Aorta (tissue), 5 donors: ENCODE data around the gene OR2A2. TPM values are rescaled to one million over a fixed set of nuclear protein-coding genes. Genes with fewer than 3 reads are reported as not detected.

Experiments
- ATAC-seq: fragments of 200-7000 bp; cut with Tn5 transposase; one replicate; pipeline ENCODE4 v1.9.1; 2022; ENCODE audit warnings: moderate library complexity; ENCODE audit not compliant: low FRiP score
- DNase-seq, 2 donors: peaks; one replicate each; pipeline ENCODE4 v3.0.0-alpha.2; 2020
- H3K27ac ChIP-seq, 2 donors: one replicate each; pipeline ENCODE4 v1.5.1; 2013; ENCODE audit warnings: low read length in 2 of 2, mild to moderate bottlenecking in 2 of 2, moderate library complexity in 2 of 2, control low read depth in 1 of 2, inconsistent platforms in 1 of 2, low read depth in 1 of 2
- H3K27me3 ChIP-seq, 2 donors: one replicate each; pipeline ENCODE4 v1.6.1; 2013; ENCODE audit warnings: control low read depth in 1 of 2, low read length in 1 of 2, mild to moderate bottlenecking in 1 of 2, moderate library complexity in 1 of 2; ENCODE audit not compliant: insufficient read depth in 2 of 2, control insufficient read depth in 1 of 2
- H3K36me3 ChIP-seq, 2 donors: one replicate each; pipeline ENCODE4 v1.6.1; 2013; ENCODE audit warnings: control low read depth in 1 of 2, low read length in 1 of 2, mild to moderate bottlenecking in 1 of 2; ENCODE audit not compliant: insufficient read depth in 2 of 2, control insufficient read depth in 1 of 2
- H3K4me1 ChIP-seq, 2 donors: one replicate each; pipeline ENCODE4 v1.6.1; 2013; ENCODE audit warnings: low read length in 2 of 2, control low read depth in 1 of 2, mild to moderate bottlenecking in 1 of 2, moderate library complexity in 1 of 2; ENCODE audit not compliant: insufficient read depth in 2 of 2, control insufficient read depth in 1 of 2
- H3K4me3 ChIP-seq, 2 donors: one replicate each; pipeline ENCODE4 v1.5.1; 2013; ENCODE audit warnings: low read length in 2 of 2, control low read depth in 1 of 2, mild to moderate bottlenecking in 1 of 2
- H3K9me3 ChIP-seq: one replicate; pipeline ENCODE4 v1.6.1; 2013; ENCODE audit warnings: mild to moderate bottlenecking, low read length; ENCODE audit not compliant: control insufficient read depth
- whole genome bisulfite sequencing, 2 donors: extraction: QIAGEN DNeasy Blood & Tissue Kit; methylation state at CpG; one replicate each; pipeline ENCODE4 v1.1.7; 2013; 5-methylcytosine and 5-hydroxymethylcytosine counted together
- intact Hi-C, 2 donors: fragments of 100-400 bp; cut with DNase I; formaldehyde crosslinking; loops; one replicate each; pipeline versions ENCODE4 v1.14.2 to v1.15.0; 2022
- polyA plus RNA-seq, 2 donors: library from polyadenylated mRNA; stranded (reverse); fragments of 200-250 nt; gene quantifications; one replicate each; pipeline ENCODE4 v1.2.3, GENCODE V29; 2013
- total RNA-seq, 2 donors: library from RNA; stranded (reverse); fragmentation: NEBNext Ultra II Directional; extraction: Animal tissue kit (Norgen Biotek cat#: 25700); gene quantifications; one replicate each; pipeline ENCODE4 v1.2.1, GENCODE V29; 2021
- donor health status: healthy with polysubstance abuse.
- donor health status: Bipolar disorder and iron deficiency.
- donor health status: DM: no; HTN: no; CAD: no.
- donor health status: DM: no; HTN: no; CAD: no.
- donor health status: DM: yes; HTN: yes; CAD: no.

The OR2A2 gene
- total and polyA plus RNA-seq, 4 donors: not detected

DNA sequence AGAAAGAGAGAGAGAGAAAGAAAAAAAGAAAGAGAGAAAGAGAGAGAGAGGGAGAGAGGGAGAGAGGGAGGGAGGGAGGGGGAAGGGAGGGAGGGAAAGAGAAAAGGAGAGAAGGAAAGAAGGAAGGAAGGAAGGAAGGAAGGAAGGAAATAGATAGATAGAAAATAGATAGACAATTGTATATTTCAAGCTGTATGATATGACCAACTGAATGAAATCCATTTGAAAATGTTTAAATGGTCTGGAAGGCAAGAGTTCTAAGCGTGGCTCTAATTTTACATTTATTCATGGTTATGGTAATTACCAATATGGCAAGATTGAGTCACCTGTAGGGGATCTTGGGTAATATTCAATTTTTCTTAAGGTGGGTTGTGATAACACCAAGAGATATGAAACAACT is 49.5 kb downstream of the OR2A2 start:
- intact Hi-C loops: no loop called here
- DNase-seq: no peak
- H3K9me3 ChIP-seq: no peaks in the 10 kb centered on the region
- H3K36me3 ChIP-seq: no peaks in the 10 kb centered on the region
- ATAC-seq: no peak
- H3K27me3 ChIP-seq: no peaks in the 10 kb centered on the region
- WGBS, 2 donors: 89 to 92% methylated on average over 1 of the region's 1 CpG
- H3K4me1 ChIP-seq: no peaks in the 10 kb centered on the region
- no peak overlapping the region for H3K4me3 ChIP-seq
- H3K27ac ChIP-seq: no peak overlapping the region

Other genes with a start within 250 kb of the OR2A2 start
- 10 to 100 TPM; 42.1 to 58.6 TPM for gene TCAF1, start 207.4 kb upstream of the OR2A2 start, total RNA-seq
- 10 to 100 TPM in 1 of 2 donors, 1 to 10 TPM in 1; 7.5 to 14.5 TPM for gene TCAF1, start 207.4 kb upstream of the OR2A2 start, polyA plus RNA-seq
- not detected for gene OR2F2, start 174.3 kb upstream of the OR2A2 start, total RNA-seq
- not detected for gene OR2F2, start 174.3 kb upstream of the OR2A2 start, polyA plus RNA-seq
- gene OR2F1, start 154.7 kb upstream of the OR2A2 start, total RNA-seq: not detected
- gene OR2F1, start 154.7 kb upstream of the OR2A2 start, polyA plus RNA-seq: not detected
- not detected for gene OR6B1, start 109.3 kb upstream of the OR2A2 start, total RNA-seq
- not detected for gene OR6B1, start 109.3 kb upstream of the OR2A2 start, polyA plus RNA-seq
- gene OR2A5, start 60.6 kb upstream of the OR2A2 start, total RNA-seq: not detected
- not detected for gene OR2A5, start 60.6 kb upstream of the OR2A2 start, polyA plus RNA-seq
- gene OR2A25, start 39.8 kb upstream of the OR2A2 start, total RNA-seq: not detected
- not detected for gene OR2A25, start 39.8 kb upstream of the OR2A2 start, polyA plus RNA-seq
- gene OR2A12, start 23.3 kb upstream of the OR2A2 start, total RNA-seq: not detected
- not detected for gene OR2A12, start 23.3 kb upstream of the OR2A2 start, polyA plus RNA-seq
- gene OR2A14, start 13.6 kb downstream of the OR2A2 start, total RNA-seq: not detected
- not detected for gene OR2A14, start 13.6 kb downstream of the OR2A2 start, polyA plus RNA-seq
- 1 to 10 TPM in 1 of 2 donors, not detected in 1; 4.3 TPM for gene CTAGE4, start 73.9 kb downstream of the OR2A2 start, total RNA-seq
- 1 to 10 TPM; 1.5 to 2.0 TPM for gene CTAGE4, start 73.9 kb downstream of the OR2A2 start, polyA plus RNA-seq
- gene ARHGEF35, start 86.2 kb downstream of the OR2A2 start, total RNA-seq: 1 to 10 TPM; 4.6 to 9.8 TPM
- gene ARHGEF35, start 86.2 kb downstream of the OR2A2 start, polyA plus RNA-seq: 10 to 100 TPM in 1 of 2 donors, 1 to 10 TPM in 1; 4.7 to 11.3 TPM
- 1 to 10 TPM in 1 of 2 donors, not detected in 1; 1.3 TPM for gene OR2A42, start 130.0 kb downstream of the OR2A2 start, total RNA-seq
- gene OR2A42, start 130.0 kb downstream of the OR2A2 start, polyA plus RNA-seq: under 1 TPM; 0.03 to 0.50 TPM
- 1 to 10 TPM; 1.5 to 4.7 TPM for gene OR2A7, start 155.2 kb downstream of the OR2A2 start, total RNA-seq
- under 1 TPM in 1 of 2 donors, not detected in 1; 0.67 TPM for gene OR2A7, start 155.2 kb downstream of the OR2A2 start, polyA plus RNA-seq
- gene CTAGE8, start 159.7 kb downstream of the OR2A2 start, total RNA-seq: 1 to 10 TPM in 1 of 2 donors, under 1 TPM in 1; 0.21 to 1.2 TPM
- gene CTAGE8, start 159.7 kb downstream of the OR2A2 start, polyA plus RNA-seq: not detected
- under 1 TPM; 0.16 to 0.39 TPM for gene OR2A1, start 202.8 kb downstream of the OR2A2 start, total RNA-seq
- under 1 TPM; 0.50 to 0.59 TPM for gene OR2A1, start 202.8 kb downstream of the OR2A2 start, polyA plus RNA-seq
- gene ARHGEF5, start 245.8 kb downstream of the OR2A2 start, total RNA-seq: 10 to 100 TPM in 1 of 2 donors, 1 to 10 TPM in 1; 9.0 to 14.5 TPM
- gene ARHGEF5, start 245.8 kb downstream of the OR2A2 start, polyA plus RNA-seq: 1 to 10 TPM; 2.5 to 9.1 TPM